Kidney capillary endothelial cell (primary cell): ENCODE data around the gene SERPINB5.

Source experiments
- DNase-seq: peaks from one replicate; pipeline ENCODE4 v3.0.0-alpha.2; 2018; ENCODE audit warnings: low spot score

Gene SERPINB5

GRCh38 chr18:63528863-63529492 lies 52.2 kb downstream of the SERPINB5 start:
- DNase-seq = no peak

GRCh38 chr18:63532471-63532870 lies 55.7 kb downstream of the SERPINB5 start:
- no peak for DNase-seq

GRCh38 chr18:63534615-63535014 lies 57.9 kb downstream of the SERPINB5 start:
- no peak for DNase-seq

GRCh38 chr18:63539904-63540510 lies 63.2 kb downstream of the SERPINB5 start:
- DNase-seq = no peak

GRCh38 chr18:63542069-63542468 lies 65.3 kb downstream of the SERPINB5 start, which contains the start of gene SERPINB12:
Gene SERPINB12, plus strand, starts transcription at chr18:63542369. Its CDS starts 13,791 bp downstream, at chr18:63556160.
- DNase-seq = no peak

- no peak for DNase-seq
These were observed 67.3 kb downstream of the SERPINB5 start for GRCh38 chr18:63544017-63544416.

- DNase-seq = no peak
These were observed 68.2 kb downstream of the SERPINB5 start for GRCh38 chr18:63545000-63545399.

- no peak for DNase-seq
These were observed 73.3 kb downstream of the SERPINB5 start for GRCh38 chr18:63550068-63550467.

GRCh38 chr18:63551769-63552168 lies 75.0 kb downstream of the SERPINB5 start:
- DNase-seq = no peak

GRCh38 chr18:63552581-63552980 lies 75.8 kb downstream of the SERPINB5 start:
- DNase-seq = no peak

- DNase-seq = peak; percentile 38
These were observed 76.3 kb downstream of the SERPINB5 start for GRCh38 chr18:63553081-63553480.
